ENCODE measurements around the gene FAM149A.

- TF ChIP-seq CTCF (IDR thresholded peaks at IDR 0.05) (no peak), POLR2A (IDR thresholded peaks at IDR 0.05) (no peak)
Observed at GRCh38 chr4:186105647-186106321, 1.3 kb downstream of the FAM149A start.

All from adrenal gland (tissue), 5 donors.